Measurements from ENCODE around the gene TAC3. TPM values are rescaled to one million over a fixed set of nuclear protein-coding genes. Genes with fewer than 3 reads are reported as not detected.
"Not testable (repeated sequence)": the region's sequence is repeated elsewhere in the genome, so short reads cannot be mapped to it uniquely, and the experiment has no call there.

Gene TAC3
- total and polyA plus RNA-seq, 9 donors: 0.40 to 2.2 TPM; not detected in 7

DNA sequence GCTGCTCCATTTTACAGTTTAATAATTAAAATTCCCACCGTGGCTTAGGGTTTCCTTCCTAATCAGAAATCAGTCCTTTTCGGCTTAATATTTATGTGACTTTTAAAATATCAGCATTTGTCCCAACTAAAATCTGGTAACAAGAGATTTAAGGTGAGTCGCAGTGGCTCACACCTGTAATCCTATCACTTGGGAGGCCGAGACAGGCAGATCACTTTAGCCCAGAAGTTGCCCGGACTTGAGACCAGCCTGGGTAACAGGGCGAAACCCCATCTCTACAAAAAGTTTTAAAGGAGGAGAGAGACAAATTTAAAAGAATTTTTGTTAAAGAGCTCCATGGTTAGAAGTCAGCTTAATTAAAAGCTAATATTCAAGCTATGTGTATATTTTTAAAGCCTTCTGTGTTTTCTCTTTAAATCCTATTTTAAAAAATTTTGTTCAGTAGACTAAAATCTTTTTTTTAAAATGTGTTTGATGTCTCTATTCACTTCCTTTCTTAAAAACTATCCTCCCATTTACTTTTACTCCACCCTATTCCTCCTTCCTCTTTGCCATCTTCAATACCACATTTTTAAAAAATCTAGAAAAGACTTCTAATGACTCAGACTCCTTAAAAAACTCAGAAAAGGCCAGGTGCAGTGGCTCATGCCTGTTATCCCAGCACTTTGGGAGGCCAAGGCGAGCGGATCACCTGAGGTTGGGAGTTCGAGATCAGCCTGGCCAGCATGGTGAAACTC is 3.8 kb upstream of the TAC3 start:
- TF ChIP-seq POLR2A (IDR thresholded peaks at IDR 0.05) (no peak), EP300 (IDR thresholded peaks at IDR 0.05) (no peak)
- TF ChIP-seq, protein P1, sequence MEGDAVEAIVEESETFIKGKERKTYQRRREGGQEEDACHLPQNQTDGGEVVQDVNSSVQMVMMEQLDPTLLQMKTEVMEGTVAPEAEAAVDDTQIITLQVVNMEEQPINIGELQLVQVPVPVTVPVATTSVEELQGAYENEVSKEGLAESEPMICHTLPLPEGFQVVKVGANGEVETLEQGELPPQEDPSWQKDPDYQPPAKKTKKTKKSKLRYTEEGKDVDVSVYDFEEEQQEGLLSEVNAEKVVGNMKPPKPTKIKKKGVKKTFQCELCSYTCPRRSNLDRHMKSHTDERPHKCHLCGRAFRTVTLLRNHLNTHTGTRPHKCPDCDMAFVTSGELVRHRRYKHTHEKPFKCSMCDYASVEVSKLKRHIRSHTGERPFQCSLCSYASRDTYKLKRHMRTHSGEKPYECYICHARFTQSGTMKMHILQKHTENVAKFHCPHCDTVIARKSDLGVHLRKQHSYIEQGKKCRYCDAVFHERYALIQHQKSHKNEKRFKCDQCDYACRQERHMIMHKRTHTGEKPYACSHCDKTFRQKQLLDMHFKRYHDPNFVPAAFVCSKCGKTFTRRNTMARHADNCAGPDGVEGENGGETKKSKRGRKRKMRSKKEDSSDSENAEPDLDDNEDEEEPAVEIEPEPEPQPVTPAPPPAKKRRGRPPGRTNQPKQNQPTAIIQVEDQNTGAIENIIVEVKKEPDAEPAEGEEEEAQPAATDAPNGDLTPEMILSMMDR (IDR thresholded peaks at IDR 0.05): no peak
- Histone ChIP-seq H3K27ac (no peak overlapping the region), H3K27me3 (no peaks in the 10 kb centered on the region), H3K36me3 (no peaks in the 10 kb centered on the region), H3K4me3 (no peak overlapping the region), H3K9me3 (no peaks in the 10 kb centered on the region), H3K4me1 (ENCODE audit: insufficient read depth) (no peaks in the 10 kb centered on the region)
- intact Hi-C loops (cut with DNase I): no loop called here
- no peak for DNase-seq
- WGBS, 3 donors: 89 to 92% (median 90%) methylated on average over 9 of the region's 9 CpGs

DNA sequence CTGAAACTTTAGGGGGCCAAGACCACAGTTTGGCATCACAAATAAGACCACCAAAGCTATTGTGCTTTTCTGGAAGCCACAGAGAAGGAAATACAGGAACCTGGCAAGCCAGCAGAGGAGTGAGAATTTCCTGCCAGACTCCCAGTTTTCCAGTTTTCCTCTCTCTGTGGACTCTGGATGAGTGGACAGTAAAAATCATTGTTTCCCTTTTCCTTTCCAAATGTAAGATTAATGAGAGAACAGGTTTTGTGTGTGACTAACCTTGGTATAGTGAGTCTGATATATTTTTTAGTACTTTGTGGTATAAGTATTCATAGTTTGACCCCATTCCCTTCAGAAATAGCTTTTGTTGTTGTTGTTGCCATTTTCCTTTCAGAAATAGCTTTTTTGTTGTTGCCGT is 2.6 kb upstream of the TAC3 start:
- no peak for DNase-seq
- Histone ChIP-seq H3K4me1 (ENCODE audit: insufficient read depth) (no peaks in the 10 kb centered on the region), H3K9me3 (no peaks in the 10 kb centered on the region), H3K36me3 (no peaks in the 10 kb centered on the region), H3K27me3 (no peaks in the 10 kb centered on the region), H3K27ac (no peak overlapping the region), H3K4me3 (no peak overlapping the region)
- 33 to 61% (median 40%) methylated on average over 1 of the region's 1 CpG for WGBS, 3 donors
- intact Hi-C loops (cut with DNase I): no loop called here
- TF ChIP-seq, protein P1 (IDR thresholded peaks at IDR 0.05): no peak
- no peak for TF ChIP-seq EP300 (IDR thresholded peaks at IDR 0.05)
- no peak for TF ChIP-seq POLR2A (IDR thresholded peaks at IDR 0.05)

DNA sequence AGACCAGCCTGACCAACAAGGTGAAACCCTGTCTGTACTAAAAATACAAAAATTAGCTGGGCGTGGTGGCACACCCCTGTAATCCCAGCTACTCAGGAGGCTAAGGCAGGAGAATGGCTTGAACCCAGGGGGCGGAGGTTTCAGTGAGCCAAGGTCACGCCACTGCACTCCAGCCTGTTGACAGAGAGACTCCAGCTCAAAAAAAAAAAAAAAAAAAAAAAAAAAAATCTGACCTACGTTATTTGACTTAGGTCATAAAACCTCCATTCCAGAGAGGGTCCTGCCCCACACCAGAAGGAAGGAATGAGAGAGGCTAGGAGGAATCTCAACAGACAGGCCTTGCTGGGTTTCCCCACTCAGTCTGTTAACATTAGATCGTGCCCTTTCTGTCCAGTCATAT is 2.0 kb upstream of the TAC3 start:
- H3K27me3 ChIP-seq; DNase-seq; intact Hi-C loops (cut with DNase I); H3K9me3 ChIP-seq; H3K4me1 ChIP-seq (ENCODE audit: insufficient read depth); H3K27ac ChIP-seq; H3K4me3 ChIP-seq; H3K36me3 ChIP-seq: not testable (repeated sequence)
- 78 to 87% (median 82%) methylated on average over 5 of the region's 5 CpGs for WGBS, 3 donors

DNA sequence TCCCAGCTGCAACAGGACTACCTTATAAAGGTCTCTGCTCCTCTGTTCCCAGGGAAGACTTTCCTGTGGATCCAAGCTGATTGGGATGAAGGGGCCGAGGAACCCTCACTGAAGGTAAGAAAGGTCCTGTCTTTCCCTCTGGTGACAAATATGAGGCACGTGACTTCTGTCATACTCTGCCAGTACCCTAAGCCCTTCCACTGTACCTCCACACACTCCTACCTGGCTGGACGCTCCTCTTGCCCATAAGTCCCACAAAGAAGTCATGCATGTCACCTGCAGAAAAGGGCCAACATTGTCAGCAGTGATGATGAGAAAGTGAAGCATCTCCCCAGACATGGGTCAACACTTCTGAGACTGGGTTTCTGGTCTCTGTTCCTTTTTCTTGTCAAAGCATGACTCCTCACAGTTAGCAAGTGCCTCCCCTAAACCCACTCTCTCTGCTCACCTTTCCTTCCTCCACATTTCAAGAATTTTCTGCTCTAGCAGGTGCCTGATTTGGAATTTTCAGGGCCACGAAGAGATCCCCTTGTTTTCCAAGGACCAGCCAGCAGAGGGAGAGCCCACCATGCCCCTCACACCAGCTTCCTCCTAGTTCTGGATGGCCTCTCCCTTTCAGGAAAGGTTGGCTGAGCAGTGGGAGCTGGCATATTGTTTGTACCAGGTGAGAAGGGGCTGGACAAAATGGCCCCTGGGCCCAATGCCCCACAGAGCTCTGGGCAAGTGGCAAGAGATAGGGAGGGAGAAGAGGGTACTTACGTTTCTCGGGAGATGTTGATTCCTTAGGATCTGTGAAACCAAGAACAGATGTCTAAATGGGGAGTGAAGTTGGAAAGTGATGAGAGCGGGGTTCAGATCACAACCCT is 3.5 kb downstream of the TAC3 start:
- no peak overlapping the region for H3K4me3 ChIP-seq
- no peaks in the 10 kb centered on the region for H3K9me3 ChIP-seq
- 82 to 86% (median 83%) methylated on average over 7 of the region's 7 CpGs for WGBS, 3 donors
- intact Hi-C loops (cut with DNase I): no loop called here
- H3K27me3 ChIP-seq: no peaks in the 10 kb centered on the region
- no peaks in the 10 kb centered on the region for H3K4me1 ChIP-seq (ENCODE audit: insufficient read depth)
- no peak for DNase-seq
- no peaks in the 10 kb centered on the region for H3K36me3 ChIP-seq
- TF ChIP-seq, protein P1 (IDR thresholded peaks at IDR 0.05): no peak
- TF ChIP-seq POLR2A (IDR thresholded peaks at IDR 0.05) (no peak), EP300 (IDR thresholded peaks at IDR 0.05) (no peak)
- no peak overlapping the region for H3K27ac ChIP-seq

All from ovary (tissue), 9 donors.